Subcutaneous adipose tissue (tissue), 4 donors: Measurements from ENCODE around the gene MB21D2. TPM values are rescaled to one million over a fixed set of nuclear protein-coding genes. Genes with fewer than 3 reads are reported as not detected.

Experiments used
- CTCF ChIP-seq: fragments of 450-650 bp; IDR thresholded peaks from one replicate; pipeline ENCODE4 v1.5.1; 2016; ENCODE audit warnings: low read depth, mild to moderate bottlenecking, control low read depth, antibody characterized with exemption, moderate library complexity
- total RNA-seq, 4 donors: library from RNA; depleted of rRNA; stranded (reverse); fragments of >200 nt; gene quantifications; one replicate each; pipeline ENCODE4 v1.1.0, GENCODE V29; 2016

MB21D2 gene
- total RNA-seq, 4 donors from 2014 or later, result 2.8 to 5.4 (median 4.5) TPM

DNA sequence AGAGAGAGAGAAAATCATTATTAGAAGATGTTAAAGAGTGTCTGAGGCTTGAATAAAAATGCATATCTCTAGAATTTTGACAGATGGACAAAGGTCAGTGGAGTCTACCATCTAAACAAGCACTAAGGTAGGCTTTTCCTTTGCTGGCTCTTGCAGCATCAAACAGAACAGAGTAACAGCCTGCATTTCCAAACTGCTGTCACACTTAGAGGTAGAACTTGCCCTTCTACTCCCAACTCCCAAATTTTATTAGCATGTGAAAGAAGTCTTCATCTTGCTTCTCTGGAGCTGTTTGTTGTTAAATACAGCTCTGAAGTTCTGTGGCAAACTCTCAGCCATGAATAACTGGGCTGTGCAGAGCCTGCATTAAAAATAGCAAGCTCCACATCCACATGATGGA is 4.1 kb upstream of the MB21D2 start:
- no peak for TF ChIP-seq CTCF

DNA sequence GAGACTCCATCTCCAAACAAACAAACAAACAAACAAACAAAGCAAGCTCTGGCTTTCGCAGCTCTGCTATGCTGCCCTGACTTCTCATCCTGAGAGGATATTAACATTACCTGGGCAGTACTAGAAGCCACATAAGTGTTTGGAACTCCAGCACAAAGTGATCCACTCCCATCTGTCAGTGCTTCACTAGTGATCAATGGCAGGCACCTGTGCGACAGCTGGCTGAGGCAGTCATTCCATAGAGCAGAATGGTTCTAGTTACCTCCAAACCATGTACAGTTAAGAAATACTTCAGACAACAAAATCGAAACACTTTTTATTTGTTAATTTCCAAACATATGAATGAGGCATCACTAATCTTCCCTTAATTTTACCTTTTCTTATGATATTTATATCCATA is 2.8 kb upstream of the MB21D2 start:
- no peak for TF ChIP-seq CTCF

DNA sequence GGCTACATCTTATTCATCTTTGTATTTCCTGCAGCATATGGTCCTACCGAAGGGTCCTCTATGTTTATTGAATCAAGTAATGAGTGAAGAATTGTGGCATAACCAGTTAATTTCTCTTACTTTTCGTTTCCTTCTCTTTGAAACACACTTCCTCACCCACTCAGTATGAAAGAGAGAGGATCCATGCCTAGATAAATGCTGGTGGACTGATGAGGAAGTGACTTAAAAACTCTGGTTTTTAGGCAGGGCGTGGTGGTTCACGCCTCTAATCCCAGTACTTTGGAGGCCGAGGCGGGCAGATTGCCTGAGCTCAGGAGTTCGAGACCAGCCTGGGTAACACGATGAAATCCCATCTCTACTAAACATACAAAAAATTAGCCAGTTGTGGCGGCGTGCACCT is 2.2 kb upstream of the MB21D2 start:
- no peak for TF ChIP-seq CTCF

DNA sequence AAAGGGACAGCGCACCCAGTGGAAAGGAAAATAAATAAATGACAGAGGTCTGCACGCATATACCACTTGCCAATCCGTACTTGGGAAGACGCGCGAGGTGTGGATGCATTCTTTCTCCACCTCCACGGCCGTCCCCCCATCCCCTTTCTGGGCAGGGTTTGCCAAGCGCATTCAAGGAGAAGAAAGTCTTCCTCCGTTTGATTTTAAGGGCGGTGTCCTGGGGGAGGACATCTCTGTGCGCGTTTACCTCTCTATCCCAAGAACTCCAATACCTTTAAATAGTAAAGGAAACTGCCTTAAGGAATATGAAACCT is 576 bp upstream of the MB21D2 start:
- no peak for TF ChIP-seq CTCF

GRCh38 chr3:192917028-192917403 is 640 bp downstream of the MB21D2 start:
- TF ChIP-seq CTCF, result no peak

GRCh38 chr3:192916371-192917027 is 1.2 kb downstream of the MB21D2 start:
- TF ChIP-seq CTCF, result no peak

DNA sequence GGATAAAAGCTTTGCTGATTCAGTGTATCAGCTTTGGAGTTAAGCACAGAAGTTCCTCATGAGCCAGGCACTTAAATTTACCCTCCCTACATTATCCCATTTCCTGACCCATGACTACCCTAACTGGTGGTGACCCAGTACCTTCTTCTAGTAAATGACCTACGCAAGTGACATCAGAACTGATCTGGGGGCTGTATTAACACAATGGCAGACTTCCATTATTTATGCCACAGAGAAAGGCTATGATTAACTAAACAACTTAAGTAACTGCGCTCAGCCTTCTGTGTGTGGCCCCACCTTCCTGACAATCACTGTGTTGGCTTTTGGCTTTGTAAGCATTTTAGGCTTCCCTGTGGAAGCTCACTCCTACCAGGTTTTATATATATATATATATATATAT is 1.9 kb downstream of the MB21D2 start:
- TF ChIP-seq CTCF, result no peak
